GM18517 (cell line): ENCODE measurements around the gene HLA-DQA1.
"Not testable (repeated sequence)": the region's sequence is repeated elsewhere in the genome, so short reads cannot be mapped to it uniquely, and the experiment has no call there.

Experiments
- ATAC-seq: cut with Tn5 transposase; IDR thresholded peaks from one replicate; pipeline ENCODE4 v1.9.1; 2021; ENCODE audit warnings: mild to moderate bottlenecking, moderate library complexity; ENCODE audit not compliant: unreplicated experiment

The HLA-DQA1 gene

DNA sequence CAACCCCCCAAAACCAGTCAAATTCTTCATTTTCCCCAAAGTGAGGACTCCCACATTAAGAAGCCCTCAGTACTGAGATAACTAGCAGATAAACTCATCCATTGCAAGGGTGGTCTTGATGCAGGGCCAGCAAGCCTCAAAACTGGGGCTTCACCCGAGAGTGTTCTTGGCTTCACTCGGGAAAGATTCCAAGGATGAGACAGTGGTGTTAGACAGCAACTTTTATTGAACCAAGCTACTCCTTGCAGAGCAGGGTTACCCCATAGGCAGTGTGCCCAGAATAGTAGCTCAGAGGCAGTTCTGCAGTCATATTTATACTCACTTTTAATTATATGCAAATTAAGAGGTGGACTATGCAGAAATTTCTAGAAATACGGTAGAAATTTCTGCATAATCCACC lies 15.8 kb upstream of the HLA-DQA1 start:
- ATAC-seq = no peak

DNA sequence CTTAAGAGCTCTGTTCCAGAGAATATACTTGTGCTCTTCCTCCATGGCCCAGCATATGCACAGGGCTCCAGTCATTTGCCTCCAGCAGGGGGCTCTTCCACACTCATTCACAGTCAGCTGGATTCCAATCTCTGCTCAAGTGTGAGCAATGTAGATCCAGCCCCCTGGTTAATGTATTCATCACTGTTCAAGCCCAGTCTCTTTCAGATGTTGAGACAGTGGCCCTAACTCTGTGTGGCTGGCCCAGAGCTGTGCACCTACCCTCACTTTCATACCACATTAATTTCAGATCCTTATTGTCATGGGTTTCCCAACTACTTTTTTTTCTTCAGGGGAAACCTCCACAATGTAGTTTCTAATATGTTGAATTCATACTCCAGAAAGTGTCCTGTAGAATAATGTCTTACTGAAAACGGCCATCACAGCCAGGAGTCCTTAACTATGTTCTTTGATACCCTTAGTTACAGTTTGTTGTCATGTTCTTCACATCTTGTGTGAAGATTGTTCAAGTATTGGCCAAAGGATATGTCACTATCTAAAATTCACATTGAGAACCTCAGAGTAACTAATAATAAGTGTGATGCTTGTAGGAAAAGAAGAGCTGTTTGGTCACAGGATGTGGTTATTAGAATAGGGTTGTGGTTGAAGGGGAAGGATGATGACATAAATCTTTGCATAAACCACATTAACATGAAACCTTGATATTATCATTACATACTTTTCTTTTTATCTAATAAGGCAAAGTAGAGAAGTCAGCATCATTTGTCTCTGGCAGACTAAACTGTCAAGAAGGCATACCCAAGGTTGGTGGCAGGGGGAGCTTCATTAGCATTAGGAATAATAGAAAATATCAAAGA lies 14.4 kb upstream of the HLA-DQA1 start:
- peak; percentile 77 for ATAC-seq

DNA sequence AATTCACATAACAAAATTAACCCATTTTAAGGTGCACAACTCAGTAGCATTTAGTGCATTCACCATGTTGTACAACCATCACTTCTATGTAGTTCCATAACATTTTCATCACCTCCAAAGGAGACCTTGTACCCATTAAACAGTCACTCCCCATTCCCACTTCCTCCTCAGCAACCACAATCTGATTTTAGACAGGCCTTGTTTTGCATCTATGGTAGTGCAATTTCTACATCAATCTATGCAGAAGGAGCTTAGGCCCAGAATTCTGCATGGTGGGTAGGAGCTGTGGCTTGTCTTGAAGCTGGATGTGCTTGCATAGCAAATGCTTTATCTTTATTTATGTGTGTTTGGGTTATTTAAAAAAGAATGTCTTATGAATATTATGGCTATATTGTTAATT lies 13.5 kb upstream of the HLA-DQA1 start:
- no peak for ATAC-seq

DNA sequence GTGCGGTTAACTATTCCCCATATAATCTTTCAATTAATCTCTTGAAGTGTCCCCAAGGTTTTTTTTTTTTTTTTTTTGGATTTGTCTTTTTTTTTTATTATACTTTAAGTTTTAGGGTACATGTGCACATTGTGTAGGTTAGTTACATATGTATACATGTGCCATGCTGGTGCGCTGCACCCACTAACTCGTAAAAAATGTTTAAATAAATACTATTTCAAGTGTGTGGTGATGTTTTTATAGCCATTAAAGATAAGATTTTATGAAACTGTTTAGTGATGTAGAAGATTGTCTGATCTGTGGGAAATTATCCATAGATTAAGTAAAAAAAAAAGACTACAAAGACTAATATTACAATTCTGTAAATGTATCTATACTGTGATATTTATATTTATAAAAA lies 12.6 kb upstream of the HLA-DQA1 start:
- ATAC-seq = no peak

DNA sequence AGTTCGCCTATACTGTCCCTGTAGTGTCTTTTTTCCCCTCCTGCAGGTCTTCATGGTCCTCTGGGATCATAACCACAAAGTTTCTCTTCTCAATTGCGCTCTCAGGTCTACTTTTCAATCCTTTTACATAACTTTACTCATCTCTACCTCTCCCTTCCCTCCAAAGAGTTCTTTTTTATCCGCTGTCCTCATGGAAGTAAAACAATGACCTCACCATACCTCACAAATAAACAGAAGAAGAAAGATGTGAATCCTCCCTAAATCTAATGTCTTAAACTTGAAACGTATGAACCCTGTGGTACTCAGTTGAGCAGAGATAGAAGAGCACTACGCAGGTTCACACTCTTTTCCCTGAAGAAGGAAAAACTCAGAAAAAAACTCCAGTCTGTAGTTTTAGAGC lies 12.1 kb upstream of the HLA-DQA1 start:
- no peak for ATAC-seq

DNA sequence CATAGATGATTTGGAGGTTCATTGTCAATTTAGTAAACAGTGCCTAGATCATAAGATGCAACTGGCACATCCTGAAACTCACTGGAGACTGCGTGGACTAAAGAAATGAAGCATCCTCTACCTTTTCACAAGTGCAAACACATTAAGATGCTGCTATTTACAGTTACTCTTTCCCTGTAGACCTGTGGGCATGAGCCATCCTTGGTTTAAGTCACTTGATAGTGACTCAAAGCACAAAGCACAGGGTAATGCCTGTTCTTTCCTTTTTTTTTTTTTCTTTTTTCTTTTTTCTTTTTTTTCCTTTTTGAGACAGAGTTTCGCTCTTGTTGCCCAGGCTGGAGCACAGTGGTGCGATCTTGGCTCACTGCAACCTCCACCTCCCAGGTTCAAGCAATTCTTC lies 10.0 kb upstream of the HLA-DQA1 start:
- no peak for ATAC-seq

DNA sequence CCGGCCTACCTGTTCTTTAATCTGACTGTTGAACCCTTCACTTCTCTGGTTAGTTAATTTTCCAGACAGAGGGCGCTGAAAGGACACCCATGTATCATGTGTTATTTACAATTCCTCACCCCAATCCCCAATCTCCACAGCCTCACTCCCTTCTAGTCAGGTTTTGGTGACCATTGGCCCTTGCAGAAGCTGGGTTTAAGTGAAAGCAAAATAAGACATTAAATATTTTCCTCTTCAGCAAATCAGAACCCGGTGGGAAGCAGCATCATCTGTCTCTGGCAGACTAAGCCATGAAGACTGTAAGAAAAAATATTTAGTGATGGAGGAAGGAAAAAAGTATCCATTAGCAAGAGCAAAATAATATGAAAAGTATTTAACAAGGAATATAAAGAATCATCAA lies 9.4 kb upstream of the HLA-DQA1 start:
- ATAC-seq = no peak

DNA sequence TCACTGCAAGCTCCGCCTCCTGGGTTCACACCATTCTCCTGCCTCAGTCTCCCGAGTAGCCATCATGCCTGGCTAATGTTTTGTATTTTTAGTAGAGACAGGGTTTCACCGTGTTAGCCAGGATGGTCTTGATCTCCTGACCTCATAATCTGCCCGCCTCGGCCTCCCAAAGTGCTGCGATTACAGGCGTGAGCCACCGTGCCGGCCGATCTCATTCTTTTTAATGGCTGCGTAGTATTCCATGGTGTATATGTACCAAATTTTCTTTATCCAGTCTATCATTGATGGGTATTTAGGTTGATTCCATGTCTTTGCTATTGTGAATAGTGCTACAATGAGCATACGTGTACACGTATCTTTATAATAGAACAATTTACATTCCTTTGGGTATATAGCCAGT lies 7.4 kb upstream of the HLA-DQA1 start:
- ATAC-seq = not testable (repeated sequence)

DNA sequence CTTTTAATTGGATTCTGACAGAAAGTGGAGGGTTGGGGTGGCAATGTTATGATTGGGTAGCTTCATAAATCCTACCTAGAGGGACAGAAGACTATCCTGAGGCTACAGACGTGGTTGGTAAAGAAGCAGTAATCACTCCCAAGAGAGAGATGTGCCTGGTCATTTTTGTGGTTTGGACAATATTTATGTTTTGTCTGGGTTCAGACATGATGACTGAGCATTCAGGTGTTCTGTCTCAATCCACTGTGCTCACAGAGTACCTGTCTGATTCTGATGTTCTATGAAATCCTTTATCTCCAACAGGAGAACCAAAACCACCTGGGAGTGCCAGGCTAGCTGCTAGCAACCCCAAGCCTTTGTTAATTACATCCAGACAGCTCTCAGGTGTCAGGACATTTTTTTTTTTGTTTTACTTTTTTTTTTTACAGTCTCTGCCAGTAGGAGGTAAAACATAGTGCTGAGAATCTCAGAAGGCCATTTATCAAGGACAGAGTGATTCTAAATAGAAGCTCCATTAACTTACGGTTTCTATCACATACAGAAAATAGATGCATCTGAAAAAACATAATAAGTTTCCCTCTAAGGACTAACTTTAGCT lies 1.6 kb upstream of the HLA-DQA1 start:
- ATAC-seq = no peak

DNA sequence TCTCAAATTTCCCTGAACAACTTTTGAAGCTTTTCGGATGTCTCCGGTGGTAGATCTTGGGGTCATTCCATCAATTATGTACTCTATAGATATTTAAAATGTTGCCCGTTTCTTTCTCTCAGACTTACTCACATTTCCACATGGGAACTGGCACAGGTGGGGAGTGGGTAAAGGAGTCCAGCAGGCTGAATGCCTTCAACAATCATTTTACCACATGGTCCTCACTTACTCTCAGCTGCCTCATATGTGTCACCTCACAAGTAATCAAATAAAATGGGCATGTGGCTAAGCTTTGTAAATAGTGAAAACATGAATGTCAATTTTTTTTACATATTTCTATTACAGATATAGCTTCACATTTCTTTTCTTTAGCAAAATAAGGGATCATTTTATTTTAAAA lies 677 bp downstream of the HLA-DQA1 start:
- ATAC-seq = no peak

DNA sequence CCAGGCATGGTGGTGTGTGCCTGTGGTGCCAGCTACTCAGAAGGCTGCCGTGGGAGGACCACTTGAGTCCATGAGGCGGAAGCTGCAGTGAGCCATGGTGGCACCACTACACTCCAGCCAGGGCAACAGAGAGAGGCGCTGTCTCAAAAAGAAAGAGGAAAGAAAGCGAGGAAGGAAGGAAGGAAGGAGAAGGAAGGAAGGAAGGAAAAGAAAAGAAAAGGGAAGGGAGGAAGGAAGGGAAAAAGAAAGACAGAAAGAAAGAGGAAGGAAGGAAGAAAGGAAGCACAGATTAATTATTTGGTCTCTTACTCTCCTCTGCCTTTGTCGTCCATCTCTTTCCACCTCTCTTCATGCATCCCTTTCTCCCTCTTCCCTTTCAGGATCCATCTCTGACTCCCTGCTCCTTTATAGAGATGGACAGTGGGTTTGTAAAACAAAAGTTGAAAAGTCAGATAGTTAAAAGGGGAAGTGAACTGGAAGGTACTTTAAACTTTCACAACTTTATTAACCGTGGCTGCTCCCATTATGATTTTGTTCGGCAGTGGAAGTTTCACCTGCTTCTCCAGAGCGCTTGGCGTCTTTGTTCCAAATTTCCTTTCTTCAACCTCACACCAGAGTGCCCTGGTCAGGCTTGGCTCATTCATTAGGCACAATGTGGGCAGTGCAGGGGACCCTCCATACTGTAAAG lies 1.5 kb downstream of the HLA-DQA1 start:
- no peak for ATAC-seq

DNA sequence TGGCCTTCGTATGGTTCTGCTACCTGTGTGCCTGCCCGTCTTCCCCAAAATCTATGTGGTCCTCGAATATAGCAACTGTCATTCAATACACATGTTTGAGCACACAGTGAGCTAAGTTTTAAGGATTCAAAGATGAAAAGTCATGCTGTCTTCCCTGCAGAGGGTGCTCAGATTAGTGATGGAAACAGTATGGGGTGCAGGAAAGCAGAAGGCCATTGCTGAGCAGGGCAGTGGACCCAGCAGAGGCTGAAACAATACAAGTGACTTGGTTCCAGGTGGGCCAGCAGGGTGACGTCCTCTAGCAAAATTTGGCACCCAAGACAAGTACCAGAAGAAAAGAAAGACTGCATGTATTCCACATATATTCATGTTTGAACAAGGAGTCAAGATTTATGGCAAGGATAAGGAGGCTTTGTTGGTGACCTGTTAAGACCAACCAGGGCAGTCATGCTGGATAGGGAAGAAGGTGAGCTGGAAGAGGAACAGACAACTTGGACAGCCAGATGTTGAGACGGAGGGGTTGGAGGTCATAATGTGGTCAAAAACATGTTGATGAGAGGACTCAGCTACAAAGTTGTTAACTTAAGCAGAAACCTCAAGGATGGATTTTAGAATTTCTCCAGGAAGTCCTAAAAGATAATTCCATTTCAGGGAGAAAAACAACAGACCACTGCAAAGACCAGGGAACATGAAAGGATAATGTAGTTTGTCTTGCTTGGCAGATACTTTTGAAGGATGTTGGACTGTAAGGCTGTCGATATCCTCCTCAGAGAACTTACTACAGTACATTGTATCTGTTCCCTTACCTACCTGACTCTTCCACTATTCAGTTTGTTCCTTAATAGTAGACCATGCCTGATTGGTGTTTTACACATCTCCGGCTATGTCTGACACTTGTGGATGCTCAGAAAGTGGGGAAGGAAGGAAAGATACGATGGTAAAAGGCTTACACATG lies 2.5 kb downstream of the HLA-DQA1 start:
- ATAC-seq = no peak

DNA sequence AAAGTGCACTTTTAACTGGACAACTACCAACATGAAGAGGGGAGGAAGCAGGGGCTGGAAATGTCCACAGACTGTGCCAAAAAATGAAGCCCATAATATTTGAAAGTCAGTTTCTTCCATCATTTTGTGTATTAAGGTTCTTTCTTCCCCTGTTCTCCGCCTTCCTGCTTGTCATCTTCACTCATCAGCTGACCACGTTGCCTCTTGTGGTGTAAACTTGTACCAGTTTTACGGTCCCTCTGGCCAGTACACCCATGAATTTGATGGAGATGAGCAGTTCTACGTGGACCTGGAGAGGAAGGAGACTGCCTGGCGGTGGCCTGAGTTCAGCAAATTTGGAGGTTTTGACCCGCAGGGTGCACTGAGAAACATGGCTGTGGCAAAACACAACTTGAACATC lies 3.9 kb downstream of the HLA-DQA1 start:
- no peak for ATAC-seq

DNA sequence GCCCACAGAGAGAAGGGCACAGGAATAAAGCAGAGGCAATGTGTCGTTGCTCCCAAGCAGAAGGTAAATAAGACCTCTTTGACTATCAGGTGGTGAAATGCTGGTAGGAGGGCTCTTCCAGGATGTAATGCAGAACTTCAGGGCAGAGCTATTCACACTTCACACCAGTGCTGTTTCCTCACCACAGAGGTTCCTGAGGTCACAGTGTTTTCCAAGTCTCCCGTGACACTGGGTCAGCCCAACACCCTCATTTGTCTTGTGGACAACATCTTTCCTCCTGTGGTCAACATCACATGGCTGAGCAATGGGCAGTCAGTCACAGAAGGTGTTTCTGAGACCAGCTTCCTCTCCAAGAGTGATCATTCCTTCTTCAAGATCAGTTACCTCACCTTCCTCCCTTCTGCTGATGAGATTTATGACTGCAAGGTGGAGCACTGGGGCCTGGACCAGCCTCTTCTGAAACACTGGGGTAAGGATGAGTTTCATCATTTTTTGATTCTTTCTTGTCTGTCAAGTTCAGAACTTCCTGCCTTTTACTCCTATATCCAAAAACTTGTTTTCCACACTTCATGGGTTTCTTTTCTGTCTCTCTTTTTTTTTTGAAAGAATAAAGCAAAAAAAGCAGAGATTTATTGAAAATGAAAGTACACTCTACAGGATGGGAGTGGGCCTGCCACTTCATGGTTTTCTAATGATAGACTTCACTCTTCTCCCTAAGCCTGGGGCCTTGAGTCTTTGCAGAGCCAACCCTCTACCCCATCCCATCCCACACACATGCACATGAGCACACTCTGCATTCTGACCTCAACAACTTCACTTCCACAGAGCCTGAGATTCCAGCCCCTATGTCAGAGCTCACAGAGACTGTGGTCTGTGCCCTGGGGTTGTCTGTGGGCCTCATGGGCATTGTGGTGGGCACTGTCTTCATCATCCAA lies 4.8 kb downstream of the HLA-DQA1 start:
- not testable (repeated sequence) for ATAC-seq

DNA sequence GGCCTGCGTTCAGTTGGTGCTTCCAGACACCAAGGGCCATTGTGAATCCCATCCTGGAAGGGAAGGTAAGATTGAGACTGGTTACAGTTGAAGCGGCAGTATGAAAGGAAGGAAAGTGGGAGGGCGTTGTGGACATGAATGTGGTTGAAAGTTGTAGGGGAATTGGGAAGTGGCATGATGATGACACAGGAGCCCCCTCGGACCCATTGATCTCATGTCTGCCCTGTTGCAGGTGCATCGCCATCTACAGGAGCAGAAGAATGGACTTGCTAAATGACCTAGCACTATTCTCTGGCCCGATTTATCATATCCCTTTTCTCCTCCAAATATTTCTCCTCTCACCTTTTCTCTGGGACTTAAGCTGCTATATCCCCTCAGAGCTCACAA lies 5.5 kb downstream of the HLA-DQA1 start:
- no peak for ATAC-seq

DNA sequence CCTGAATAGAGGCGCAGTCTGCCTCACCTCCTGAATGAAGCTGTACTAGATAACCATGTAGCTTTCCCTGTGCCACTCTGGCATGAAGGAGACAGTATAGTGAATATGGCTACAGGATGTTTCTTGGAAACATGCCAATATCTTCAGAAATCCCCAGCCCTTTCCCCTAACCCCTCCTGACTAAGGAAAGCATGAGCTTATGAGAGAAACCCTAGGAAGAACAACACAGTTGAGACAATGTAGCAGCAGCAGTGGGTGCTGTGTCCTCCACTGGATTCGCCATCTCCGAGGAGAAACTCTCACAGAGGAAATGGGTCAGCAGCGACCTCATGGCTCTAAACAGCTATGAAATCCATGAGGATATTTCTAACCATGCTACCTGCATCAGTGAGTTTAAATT lies 6.7 kb downstream of the HLA-DQA1 start:
- no peak for ATAC-seq

DNA sequence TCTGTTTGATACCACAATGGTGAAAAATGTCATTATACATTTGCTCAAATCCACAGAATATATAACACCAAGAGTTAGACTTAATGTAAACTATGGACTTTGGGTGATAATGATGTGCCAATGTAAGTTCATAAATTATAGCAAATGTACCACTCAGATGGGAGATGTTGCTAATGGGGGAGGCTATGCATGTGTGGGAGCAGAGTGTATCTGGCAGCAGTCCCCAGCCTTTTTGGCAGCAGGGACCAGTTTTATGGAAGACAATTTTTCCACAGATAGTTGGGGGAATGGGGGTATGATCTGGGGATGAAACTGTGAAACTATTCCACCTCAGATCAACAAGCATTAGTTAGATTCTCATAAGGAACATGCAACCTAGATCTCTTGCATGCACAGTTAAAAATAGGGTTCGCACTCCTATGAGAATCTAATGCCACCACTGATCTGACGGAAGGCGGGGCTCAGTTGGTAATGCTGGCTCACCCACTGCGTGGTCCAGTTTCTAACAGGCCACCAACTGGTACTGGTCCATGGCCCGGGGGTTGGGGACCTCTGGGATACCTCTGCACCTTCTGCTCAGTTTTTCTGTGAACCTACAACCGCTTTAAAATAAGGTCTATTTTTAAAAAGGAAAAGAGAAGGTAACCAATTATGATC lies 8.0 kb downstream of the HLA-DQA1 start:
- no peak for ATAC-seq

DNA sequence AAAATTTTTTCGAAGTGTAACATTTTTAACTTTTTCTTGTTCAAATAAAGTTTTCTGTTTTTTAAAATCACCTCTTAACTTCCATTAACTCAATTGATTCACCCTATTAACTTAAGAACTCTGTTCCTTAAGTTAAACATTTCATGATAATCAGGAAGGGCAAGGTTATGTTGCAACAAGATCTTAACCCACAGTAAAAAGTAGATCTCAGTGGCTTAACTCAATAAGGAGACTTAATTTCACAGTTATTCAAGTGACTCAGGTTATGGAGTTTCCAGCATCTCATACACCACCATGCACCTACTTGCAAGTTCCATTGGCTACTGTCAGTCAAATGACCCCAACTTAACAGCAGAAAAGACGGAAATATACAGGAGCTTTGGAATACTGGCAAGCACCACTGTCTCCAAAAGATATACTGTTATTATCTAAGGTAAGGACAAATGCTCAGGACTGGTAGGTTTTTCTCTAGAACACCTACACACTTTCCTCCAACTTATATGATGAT lies 18.1 kb downstream of the HLA-DQA1 start:
- ATAC-seq = no peak

DNA sequence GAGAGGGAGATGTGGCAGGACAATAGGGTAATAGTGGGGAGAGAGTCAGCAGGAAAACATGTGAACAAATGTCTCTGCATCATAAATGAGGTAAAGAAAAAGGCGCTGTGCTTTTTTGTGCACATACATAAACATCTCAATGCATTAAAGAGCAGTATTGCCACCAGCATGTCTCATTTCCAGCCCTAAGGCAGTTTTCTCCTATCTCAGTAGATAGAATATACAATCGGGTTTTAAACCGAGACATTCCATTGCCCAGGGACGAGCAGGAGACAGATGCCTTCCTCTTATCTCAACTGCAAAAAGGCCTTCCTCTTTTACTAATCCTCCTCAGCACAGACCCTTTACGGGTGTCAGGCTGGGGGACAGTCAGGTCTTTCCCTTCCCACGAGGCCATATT lies 20.1 kb downstream of the HLA-DQA1 start:
- not testable (repeated sequence) for ATAC-seq
